Choroid plexus epithelial cell (primary cell): ENCODE results near the gene IL1RAPL1.
A peak's percentile ranks its signal among the peaks of the same experiment; 100 is the strongest.

Experiments used
- DNase-seq: peaks from one replicate; pipeline ENCODE4 v3.0.0-alpha.2; 2010; ENCODE audit warnings: low read depth
- H3K4me3 ChIP-seq: 2 replicates; pipeline ENCODE4 v1.5.1; 2011; ENCODE audit warnings: low read depth, mild to moderate bottlenecking, control low read depth, low read length, moderate library complexity
- TF ChIP-seq, protein P1 (sequence below): conservative IDR thresholded peaks from 2 replicates; pipeline ENCODE4 v1.5.1; 2011; ENCODE audit warnings: low read depth, mild to moderate bottlenecking, control low read depth, inconsistent platforms, low read length, moderate library complexity

Gene IL1RAPL1

DNA sequence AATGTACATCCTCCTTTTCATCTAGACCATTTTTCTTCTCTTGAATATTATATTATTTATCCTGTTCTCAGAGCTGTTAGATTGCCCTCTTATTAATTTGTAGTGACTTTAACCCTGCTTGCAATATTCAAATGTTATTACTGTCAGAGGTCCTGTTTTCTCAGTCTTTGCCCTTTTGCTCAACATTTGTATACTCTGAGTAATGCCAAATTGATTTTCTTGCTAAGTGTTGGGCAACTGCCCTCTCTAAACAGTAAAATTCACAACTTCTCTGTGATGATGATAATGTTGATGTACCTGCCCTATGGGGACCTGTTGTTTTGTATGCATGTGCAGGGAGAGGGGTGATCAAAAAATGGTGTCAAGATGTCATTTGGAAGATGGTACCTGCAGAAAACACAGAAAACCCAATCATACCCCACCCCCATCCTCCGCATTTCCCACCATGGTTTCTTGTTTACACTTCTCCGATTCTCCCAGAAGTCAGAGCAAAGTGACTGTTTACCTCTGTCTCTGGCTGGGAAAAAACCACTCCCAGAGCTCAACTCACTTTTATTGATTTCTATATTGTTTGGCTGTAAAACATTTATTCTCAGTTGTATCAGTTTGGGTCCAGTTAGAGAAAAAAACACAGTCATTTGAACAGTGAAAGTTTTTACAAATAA is 694.0 kb downstream of the IL1RAPL1 start:
- no peak for DNase-seq
- TF ChIP-seq, protein P1, sequence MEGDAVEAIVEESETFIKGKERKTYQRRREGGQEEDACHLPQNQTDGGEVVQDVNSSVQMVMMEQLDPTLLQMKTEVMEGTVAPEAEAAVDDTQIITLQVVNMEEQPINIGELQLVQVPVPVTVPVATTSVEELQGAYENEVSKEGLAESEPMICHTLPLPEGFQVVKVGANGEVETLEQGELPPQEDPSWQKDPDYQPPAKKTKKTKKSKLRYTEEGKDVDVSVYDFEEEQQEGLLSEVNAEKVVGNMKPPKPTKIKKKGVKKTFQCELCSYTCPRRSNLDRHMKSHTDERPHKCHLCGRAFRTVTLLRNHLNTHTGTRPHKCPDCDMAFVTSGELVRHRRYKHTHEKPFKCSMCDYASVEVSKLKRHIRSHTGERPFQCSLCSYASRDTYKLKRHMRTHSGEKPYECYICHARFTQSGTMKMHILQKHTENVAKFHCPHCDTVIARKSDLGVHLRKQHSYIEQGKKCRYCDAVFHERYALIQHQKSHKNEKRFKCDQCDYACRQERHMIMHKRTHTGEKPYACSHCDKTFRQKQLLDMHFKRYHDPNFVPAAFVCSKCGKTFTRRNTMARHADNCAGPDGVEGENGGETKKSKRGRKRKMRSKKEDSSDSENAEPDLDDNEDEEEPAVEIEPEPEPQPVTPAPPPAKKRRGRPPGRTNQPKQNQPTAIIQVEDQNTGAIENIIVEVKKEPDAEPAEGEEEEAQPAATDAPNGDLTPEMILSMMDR = no peak
- no peak overlapping the region for H3K4me3 ChIP-seq

DNA sequence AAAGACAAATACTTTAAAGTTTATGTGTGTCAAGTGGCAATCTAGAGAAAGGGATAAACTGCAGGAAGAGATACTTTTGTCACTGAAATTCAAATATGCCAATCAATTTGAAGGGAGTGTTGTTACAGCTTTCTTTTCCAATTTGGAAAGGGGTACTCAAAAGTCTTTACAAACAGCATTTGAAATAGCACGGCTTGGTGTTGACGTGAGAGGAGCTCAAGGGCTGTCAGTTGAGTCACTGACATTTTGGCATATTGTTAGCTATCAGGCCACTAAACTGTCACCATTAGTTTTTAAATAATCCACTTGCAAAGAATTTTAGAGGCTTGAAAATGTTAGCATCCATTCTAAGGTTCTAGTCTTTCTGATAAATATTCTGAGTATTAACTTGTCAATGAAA is 698.4 kb downstream of the IL1RAPL1 start:
- H3K4me3 ChIP-seq = no peak overlapping the region
- TF ChIP-seq, protein P1 = no peak
- no peak for DNase-seq

DNA sequence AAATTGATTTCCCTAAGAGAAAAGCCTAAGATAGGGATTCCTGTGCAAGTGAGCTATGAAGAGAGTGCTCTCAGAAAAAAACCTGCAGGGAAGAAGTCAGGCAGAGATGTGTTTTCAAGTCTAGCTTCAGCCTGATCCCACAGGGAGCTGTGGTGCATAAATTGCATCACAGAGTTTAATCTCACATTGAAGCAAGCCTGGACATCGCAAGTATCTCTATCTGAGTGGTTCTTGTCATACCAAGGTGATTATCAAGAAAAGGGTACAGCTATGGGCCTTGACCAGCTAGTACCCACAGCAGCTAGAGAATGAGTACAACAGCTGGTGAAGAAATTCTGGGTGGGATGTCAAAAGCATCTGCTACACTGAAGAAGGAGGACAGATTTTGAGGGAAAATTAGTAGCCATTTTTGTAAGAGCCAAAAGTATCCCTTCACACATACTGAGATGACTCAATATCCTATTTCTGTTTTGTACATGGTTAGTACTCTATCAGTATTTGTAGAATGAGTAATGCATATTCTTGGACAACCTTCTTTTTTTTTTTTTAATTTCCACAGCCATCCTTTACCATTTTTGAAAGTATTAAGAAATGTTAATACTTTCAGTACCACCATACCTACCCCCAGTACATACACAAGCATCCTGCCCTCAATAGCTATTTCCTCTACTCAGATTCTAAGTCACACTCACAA is 708.9 kb downstream of the IL1RAPL1 start:
- TF ChIP-seq, protein P1 = no peak
- DNase-seq = peak; percentile 42
- H3K4me3 ChIP-seq = no peak overlapping the region

DNA sequence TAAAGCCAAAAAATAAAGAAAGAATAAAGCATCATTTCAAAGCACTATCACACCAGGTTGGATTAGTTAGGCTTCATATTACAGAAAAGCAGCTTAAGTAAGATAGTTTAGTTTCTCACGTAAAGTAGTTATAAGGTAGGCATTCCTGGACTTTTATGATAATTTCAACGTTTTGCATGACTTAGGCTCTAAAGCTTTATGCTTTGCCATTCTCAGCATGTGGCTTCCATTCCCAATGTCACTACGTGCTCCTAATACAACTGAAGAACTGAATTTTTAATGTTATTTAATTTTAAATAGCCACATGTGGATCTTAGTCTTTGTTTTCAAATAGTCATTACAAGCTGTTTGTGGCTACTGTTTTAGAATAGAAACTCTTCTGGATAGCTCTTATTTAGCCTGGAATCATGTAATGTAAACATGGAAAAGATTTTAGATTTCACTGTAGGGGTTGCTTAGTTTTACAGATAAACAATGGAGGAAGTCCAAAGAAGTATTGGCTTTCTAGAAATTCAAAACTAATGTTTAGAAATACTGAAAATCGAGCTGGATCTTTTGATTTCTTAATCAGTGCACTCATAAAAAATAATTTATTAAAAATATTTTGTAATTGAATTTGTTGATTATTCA is 710.0 kb downstream of the IL1RAPL1 start:
- DNase-seq = no peak
- TF ChIP-seq, protein P1 = no peak
- H3K4me3 ChIP-seq = no peak overlapping the region

DNA sequence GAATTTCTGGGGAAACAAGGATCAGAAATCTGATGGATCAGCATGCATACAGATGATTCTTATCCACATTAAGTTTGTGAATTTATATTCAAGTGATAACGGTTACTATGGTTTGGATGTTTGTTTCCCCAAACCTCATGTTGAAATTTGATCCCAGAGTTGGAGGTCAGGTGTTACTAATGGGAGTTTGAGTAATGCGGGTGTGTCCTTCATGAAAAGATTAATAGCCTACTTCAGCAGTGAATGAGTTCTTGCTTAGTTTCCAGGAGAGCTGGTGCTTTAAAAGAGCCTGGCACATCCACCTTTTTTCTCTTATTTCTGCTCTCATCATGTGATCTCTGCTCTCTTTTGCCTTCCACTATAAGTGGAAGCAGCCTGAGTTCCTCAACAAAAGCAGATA is 712.4 kb downstream of the IL1RAPL1 start:
- TF ChIP-seq, protein P1 = no peak
- DNase-seq = peak; percentile 9

DNA sequence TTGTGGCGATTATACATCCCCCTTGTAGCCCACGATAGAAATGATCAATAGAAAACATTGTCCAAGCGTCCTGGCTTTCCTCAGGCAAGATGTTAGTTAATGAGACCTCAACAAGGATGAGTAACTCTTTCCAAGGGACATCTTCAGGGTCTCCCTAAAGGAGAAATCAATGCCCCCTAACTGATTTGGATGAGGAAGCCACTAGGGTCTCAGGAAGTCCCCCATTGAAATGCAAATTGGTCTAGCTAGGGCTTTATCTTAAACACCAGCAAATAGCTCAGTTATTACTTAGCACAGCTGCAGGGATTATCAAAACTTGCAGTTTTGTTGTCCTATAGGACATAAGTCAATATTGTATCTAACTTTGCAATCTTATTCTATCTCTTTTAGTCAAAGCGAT is 721.5 kb downstream of the IL1RAPL1 start:
- no peak for DNase-seq
- TF ChIP-seq, protein P1 = no peak
- no peak overlapping the region for H3K4me3 ChIP-seq

More for the DNA sequence above, 712.4 kb downstream of the IL1RAPL1 start:
- no peak overlapping the region for H3K4me3 ChIP-seq

DNA sequence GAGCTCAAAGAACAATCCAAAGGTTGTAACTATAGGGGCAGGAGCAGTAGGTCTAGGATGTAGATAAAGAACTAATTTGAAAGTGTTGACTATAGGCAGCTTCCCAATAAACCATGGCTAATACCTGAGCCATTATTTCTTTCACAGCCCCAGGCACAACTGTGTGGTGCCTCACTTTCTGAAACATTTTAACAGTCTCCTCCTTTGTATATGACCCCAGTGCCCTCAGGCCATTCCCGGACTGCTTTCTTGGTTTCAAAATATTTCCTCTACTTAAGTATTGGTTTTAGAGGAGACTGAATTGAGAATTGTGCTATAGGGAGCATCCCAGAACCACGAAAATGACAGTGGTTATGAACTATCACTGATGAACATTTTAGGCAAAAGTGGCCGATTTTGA is 728.7 kb downstream of the IL1RAPL1 start:
- DNase-seq = no peak
- TF ChIP-seq, protein P1 = no peak
- no peak overlapping the region for H3K4me3 ChIP-seq
